HG03457 (cell line): ENCODE measurements around the gene HSP90AB1.

Experiments
- ATAC-seq: cut with Tn5 transposase; IDR thresholded peaks from one replicate; pipeline ENCODE4 v1.9.1; 2021; ENCODE audit warnings: moderate number of reproducible peaks; ENCODE audit not compliant: unreplicated experiment

The HSP90AB1 gene

GRCh38 chr6:44253307-44254101 is 6.6 kb downstream of the HSP90AB1 start:
- no peak for ATAC-seq

- no peak for ATAC-seq
Measured at GRCh38 chr6:44254191-44255104, 7.5 kb downstream of the HSP90AB1 start.

DNA sequence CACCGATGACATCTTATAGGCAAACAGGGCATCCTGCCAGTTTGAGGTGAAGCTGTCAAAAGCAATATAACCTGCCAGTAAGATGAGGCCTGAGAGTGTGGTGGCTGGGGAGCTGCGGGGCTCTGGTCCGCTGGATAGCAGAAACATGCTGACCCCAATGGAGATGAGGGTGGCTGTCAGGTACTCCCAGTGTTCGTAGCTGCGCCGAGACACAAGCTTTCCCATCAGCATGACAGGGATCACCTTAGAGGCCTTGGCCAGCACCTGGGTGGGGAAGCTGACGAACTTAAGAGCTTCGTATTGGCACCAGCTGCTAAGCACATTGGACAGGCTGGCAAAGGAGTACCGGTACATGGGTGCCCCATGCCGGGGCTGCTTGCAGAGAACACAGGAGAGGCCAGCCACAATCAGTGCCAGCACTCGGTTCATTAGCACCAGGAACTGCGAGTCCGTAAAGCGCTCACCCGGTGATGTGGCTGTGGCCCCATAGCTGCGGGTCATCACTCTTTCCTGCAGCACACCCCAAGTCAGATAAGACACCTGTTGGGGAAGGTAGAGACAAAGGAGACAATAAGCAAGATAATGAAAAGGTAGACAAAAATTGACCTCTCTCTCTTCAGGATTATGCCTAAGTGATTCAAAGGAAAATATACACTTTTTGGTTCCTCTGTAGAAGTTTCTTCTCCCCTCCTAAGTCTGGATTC is 8.4 kb downstream of the HSP90AB1 start:
- no peak for ATAC-seq

GRCh38 chr6:44255871-44256774 is 9.2 kb downstream of the HSP90AB1 start:
- no peak for ATAC-seq

DNA sequence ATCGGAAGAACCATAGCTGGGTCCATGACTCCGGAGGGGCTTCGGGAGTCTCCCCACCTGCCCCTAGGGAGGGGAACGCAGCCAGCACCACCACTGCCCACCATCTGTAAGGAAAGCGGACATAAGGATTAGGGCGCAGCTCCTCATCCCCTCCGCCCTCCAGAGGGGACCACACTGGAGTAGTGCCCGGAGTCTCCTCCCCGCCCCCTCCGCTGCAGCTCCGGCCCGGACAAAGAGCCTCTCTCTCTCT is 9.8 kb downstream of the HSP90AB1 start:
- no peak for ATAC-seq

DNA sequence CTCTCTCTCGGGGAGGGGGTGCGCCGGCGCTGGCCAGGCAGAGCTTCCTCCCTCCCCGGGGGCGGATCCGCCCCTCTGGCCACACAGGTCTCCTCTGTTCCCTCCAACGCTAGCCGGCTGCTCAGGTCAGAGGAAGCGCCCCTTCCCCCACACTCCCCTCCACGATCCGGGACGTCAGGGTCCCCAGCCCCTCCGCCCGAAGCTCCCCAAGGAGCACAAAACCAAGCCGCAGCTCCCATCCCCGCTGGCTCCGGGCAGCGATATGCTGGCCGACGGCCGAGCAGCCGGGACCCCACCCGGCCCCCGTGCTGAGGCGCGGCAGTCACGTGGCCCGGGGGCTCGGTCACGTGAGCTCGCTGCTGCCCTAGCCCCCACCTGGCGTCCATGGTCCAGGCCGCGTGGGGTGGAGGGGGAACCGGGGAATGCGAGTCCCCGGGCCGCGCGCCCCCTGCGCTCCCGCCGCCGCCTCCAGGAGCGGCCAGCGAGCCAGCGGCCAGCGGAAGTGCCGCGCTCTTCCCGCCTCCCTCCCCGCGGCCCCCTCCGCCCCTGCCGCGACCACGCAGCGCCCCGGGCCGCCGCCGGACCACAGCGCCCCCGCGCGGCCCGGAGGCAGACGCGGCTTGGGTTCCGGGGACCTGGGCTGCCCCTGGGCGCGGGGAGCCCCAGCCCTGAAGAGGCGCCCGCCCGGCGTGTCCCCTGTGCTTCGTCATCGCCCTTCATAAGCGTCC is 10.3 kb downstream of the HSP90AB1 start, which contains the start of gene SLC35B2:
TSS of gene SLC35B2 (minus strand) at position 504 of the 728 bp plus-strand sequence. CDS start at position 386, 118 bp downstream.
- peak; percentile 31 for ATAC-seq

- peak; percentile 2 for ATAC-seq
Measured at GRCh38 chr6:44257753-44258324, 10.9 kb downstream of the HSP90AB1 start.

- ATAC-seq = no peak
Measured at GRCh38 chr6:44258325-44258863, 11.5 kb downstream of the HSP90AB1 start.

- ATAC-seq = no peak
Measured at GRCh38 chr6:44258921-44259320, 12.0 kb downstream of the HSP90AB1 start.

DNA sequence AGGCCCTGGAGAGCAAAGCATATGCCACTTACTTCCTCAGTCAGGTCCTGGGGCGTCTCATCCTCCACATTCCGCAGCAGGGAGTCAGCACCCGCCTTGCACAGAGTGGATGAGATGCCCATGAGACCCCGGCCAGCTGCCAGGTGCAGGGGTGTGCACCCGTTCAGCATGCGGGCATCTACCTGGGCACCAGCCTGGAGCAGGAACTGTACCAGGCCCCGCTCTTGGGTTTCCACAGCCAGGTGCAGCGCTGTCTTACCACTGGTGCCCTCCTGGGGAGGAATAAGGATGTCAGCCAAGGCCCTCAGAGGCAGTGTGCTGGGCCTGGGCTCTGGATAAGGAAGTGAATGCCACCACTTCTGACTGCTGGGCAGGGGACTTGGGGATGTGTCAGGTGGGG is 13.1 kb downstream of the HSP90AB1 start:
- no peak for ATAC-seq

DNA sequence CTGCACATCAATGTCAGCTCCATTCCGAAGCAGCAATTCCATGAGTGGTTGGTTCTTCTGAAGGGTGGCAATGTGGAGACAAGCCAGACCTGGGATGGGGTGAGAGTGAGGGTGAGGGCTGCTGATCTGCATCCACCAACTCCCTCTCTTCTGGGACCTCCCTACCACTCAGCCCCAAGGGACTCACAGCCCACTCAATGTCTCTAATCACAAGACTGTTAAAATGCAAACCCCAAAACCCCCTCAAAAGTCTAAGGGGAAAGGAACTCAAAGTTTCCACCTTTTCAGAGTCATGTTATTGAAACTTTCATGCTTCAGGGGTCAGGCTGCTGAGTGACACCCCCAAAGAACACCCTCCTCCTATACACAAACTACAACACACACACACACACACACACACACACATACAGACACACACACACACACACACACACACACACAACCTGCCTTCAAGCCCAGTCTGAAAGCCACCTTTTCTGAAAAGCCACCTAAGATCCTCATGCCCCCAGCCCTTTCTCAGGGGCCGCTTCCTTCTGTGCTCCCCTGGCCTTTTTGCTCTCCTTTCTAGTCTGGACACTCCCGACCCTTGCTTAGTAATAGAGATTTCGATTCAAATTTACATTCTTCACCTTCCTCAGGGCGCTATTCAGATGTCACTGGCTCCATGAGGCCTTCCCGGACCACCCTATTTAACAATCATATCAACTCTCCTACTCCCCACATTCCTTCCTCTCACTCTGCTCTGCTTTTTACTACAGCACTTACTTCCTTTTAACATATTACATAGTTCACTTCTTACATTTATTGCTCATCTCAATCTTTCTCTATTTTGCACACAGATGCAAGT is 13.8 kb downstream of the HSP90AB1 start:
- no peak for ATAC-seq

DNA sequence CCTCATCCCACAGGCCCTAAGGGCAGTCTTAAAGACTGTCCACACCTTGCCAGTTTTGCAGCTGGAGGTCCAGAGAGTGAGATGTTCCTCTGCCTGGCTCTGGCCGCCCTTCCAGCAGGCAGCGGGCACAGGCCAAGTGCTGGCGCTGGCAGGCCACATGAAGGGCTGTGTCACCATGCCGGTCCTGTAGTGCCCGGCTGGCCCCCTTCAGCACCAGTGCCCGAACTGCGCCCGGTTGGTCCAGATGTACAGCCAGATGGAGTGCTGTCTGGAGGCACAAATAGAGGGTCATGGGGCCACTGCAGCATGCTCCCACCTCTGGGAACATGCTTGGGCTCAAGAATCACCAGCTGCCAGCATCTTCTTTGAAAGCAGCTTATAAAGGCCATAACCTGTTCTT is 14.7 kb downstream of the HSP90AB1 start:
- ATAC-seq = no peak

DNA sequence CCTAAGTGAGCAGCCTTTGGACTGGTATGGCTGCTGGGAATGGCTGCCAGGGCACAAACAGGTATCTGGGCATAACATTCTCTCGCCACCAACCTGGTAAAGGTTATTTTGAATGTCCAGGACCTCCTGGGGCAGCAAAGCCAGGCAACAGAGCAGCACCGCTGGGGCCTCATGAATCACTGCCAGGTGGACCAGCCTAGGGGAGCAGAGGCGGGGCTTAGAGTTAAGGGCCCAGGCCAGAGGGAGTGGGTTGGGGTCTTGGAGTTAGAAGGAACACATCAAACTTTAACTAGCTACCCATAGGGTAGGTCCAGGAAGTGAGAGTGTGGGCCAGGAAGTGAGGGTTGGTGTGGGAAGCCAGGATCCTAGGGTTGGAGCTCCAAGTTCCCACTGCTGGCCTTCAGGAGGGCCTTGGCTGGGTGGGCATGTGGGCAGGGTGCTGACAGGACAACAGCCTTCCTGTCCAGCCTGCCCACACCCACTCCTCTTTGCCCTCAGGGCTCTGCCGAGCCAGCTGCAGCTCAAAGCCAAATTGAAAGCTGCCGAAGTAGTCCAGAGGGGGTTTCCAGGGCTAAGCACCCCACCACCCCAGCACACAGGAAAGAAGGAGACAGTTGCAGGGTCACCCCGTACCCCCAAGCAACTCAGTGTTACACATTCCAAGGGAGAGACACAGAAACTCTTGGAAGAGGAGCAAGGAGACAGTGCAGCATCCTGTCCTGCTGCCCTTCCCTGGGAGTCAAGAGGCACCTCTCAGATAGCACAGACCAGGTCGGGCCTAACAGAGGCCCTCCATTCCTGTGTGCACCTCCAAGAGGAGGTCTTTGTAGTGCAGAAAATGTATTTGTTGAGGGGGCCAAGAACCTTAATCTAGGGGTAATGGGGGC is 15.8 kb downstream of the HSP90AB1 start:
- ATAC-seq = no peak

DNA sequence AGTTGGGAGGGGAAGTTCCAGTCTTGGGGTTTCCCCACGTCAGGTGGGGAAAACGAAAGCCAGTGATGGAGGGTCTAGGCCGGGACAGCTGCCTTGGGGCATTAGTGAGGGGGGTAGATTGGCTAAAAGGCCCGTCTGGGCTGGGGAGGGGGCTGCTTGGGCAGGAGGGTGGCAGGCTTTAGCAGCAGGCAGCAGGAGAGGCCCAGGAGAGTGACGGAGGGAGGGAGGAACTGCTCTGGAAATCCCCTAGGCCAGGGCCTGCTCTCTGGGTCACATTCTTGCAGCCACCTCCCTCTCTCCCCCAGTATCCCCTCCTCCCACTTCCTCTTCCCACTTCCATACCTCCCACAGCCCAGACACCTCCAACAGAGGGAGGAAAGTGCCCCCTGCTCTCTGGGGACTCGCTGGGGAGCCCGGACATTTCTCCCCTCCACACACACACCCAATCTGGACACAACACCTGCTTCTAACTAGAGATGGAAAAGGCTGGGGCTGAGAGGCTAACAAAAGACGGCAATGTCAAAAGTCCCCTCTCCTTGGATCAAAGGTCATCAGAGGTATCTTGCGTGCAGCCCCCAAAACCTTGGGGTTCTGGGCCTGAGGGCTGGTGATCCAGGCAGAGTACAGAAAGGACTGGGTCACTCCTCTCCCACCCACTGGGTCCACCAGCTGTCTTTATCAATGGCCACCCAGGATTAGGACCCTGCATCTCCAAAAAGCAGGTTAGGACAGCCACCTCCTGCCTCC is 16.6 kb downstream of the HSP90AB1 start:
- no peak for ATAC-seq

- no peak for ATAC-seq
Measured at GRCh38 chr6:44264154-44265006, 17.5 kb downstream of the HSP90AB1 start.
